Measurements from ENCODE around the gene SLC25A21.

SLC25A21 gene

DNA sequence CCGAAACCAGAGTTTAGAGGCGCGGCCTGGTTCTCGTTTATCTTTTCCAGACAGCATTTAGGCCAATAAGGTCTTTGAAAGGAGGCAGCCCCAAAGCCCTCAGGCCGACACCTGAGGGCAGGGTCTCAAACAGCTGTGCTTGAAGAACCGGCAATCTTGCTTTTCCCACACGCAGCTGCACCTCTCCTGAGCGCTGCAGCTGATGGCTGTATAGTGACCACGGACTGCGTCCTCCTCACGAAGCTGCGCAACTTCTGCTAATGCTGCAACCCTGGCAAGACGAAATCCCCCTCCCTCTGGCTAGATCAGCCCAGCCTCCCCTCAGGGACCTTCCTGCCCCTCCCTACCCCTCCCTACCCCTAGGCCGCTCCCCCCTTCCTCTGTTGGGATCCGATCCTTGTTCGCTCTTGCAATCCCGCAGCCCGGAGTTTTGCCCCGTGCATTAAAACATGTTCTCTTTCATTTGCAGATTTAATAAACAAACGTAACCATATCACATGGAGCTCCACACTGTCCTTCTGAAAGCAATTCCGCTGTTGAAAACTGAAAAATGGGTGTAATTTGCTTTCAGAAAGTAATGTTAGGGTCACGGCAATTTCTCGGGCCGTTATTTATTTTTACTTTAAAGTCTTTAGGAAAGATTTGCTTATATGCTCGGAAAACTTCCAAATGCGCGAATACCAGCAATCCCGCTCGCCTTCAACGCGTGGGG, 515.6 kb downstream of the SLC25A21 start:
- Histone ChIP-seq H3K14ac (ENCODE audit: low read length) (no peak overlapping the region), H3K4me3 (ENCODE audit: low read length in 2 of 2) (no peak overlapping the region), H3K27me3 (ENCODE audit: control insufficient read depth in 3 of 3, insufficient read depth in 3 of 3, low read depth in 1 of 3, low read length in 3 of 3) (peaks cover 64 to 100% (median 94%) of the 10 kb centered on the region in 3 experiments), H2BK120ac (ENCODE audit: low read depth, low read length) (no peak overlapping the region), H3K4me1 (ENCODE audit: control insufficient read depth in 2 of 2, insufficient read depth in 1 of 2, low read depth in 1 of 2, low read length in 2 of 2) (peaks cover 3 to 13% of the 10 kb centered on the region in 2 donors), H3K9me3 (replicated peaks in 1 of 2; ENCODE audit: control insufficient read depth in 2 of 2, insufficient read depth in 1 of 2, low read depth in 1 of 2, low read length in 2 of 2) (peaks cover 2 to 5% of the 10 kb centered on the region in 2 donors), H3K27ac (replicated peaks; ENCODE audit: low read length) (no peak overlapping the region), H3K4ac (ENCODE audit: low read length) (no peak overlapping the region), H3K79me1 (ENCODE audit: low read depth, low read length) (no peaks in the 10 kb centered on the region), H2BK15ac (ENCODE audit: low read length) (no peak overlapping the region), H3K4me2 (ENCODE audit: insufficient read depth, low read length, poor library complexity, severe bottlenecking) (no peak overlapping the region), H3K18ac (ENCODE audit: low read length) (no peak overlapping the region), H2BK5ac (ENCODE audit: low read length) (no peak overlapping the region), H3K9ac (ENCODE audit: low read depth, low read length, poor library complexity) (no peak overlapping the region), H3K36me3 (replicated peaks in 1 of 2; ENCODE audit: control insufficient read depth in 2 of 2, insufficient read depth in 2 of 2, low read length in 2 of 2) (no peaks in the 10 kb centered on the region), H3K23ac (ENCODE audit: low read depth, low read length, poor library complexity) (peak overlapping the region; percentile 56), H4K8ac (ENCODE audit: low read depth, low read length) (no peak overlapping the region), H2BK12ac (ENCODE audit: low read length) (no peak overlapping the region), H2AFZ (ENCODE audit: low read length) (peak overlapping the region; percentile 90), H2AK5ac (ENCODE audit: low read depth, low read length) (no peak overlapping the region), H4K91ac (ENCODE audit: low read depth, low read length, poor library complexity) (no peak overlapping the region)
- no CpG with 5 or more reads among the region's 31 CpGs for WGBS, 2 donors (ENCODE audit: extremely low coverage in 2 of 2, insufficient read length in 2 of 2, insufficient replicate concordance in 1 of 2)
- DNase-seq (ENCODE audit: low spot score), result no peak

GRCh38 chr14:36655963-36656686, 516.3 kb downstream of the SLC25A21 start:
- Histone ChIP-seq H3K79me1 (ENCODE audit: low read depth, low read length) (no peaks in the 10 kb centered on the region), H3K36me3 (replicated peaks in 1 of 2; ENCODE audit: control insufficient read depth in 2 of 2, insufficient read depth in 2 of 2, low read length in 2 of 2) (no peaks in the 10 kb centered on the region), H4K91ac (ENCODE audit: low read depth, low read length, poor library complexity) (no peak overlapping the region), H3K18ac (ENCODE audit: low read length) (peak overlapping the region; percentile 50), H2AFZ (ENCODE audit: low read length) (peak overlapping the region; percentile 90), H3K9ac (ENCODE audit: low read depth, low read length, poor library complexity) (peak overlapping the region; percentile 7), H2BK12ac (ENCODE audit: low read length) (no peak overlapping the region), H3K4ac (ENCODE audit: low read length) (no peak overlapping the region), H3K4me1 (ENCODE audit: control insufficient read depth in 2 of 2, insufficient read depth in 1 of 2, low read depth in 1 of 2, low read length in 2 of 2) (peaks cover 0 to 8% of the 10 kb centered on the region in 2 donors), H3K9me3 (replicated peaks in 1 of 2; ENCODE audit: control insufficient read depth in 2 of 2, insufficient read depth in 1 of 2, low read depth in 1 of 2, low read length in 2 of 2) (peaks cover 2 to 5% of the 10 kb centered on the region in 2 donors), H3K27me3 (ENCODE audit: control insufficient read depth in 3 of 3, insufficient read depth in 3 of 3, low read depth in 1 of 3, low read length in 3 of 3) (peaks cover 60 to 100% (median 95%) of the 10 kb centered on the region in 3 experiments), H3K14ac (ENCODE audit: low read length) (no peak overlapping the region), H4K8ac (ENCODE audit: low read depth, low read length) (no peak overlapping the region), H2BK5ac (ENCODE audit: low read length) (no peak overlapping the region), H3K23ac (ENCODE audit: low read depth, low read length, poor library complexity) (no peak overlapping the region), H2BK120ac (ENCODE audit: low read depth, low read length) (no peak overlapping the region), H2BK15ac (ENCODE audit: low read length) (no peak overlapping the region), H3K4me2 (ENCODE audit: insufficient read depth, low read length, poor library complexity, severe bottlenecking) (peak overlapping the region; percentile 60), H2AK5ac (ENCODE audit: low read depth, low read length) (no peak overlapping the region), H3K27ac (replicated peaks; ENCODE audit: low read length) (no peak overlapping the region), H3K4me3 (ENCODE audit: low read length in 2 of 2) (peak overlapping the region; percentile 19 to 51)
- no CpG with 5 or more reads among the region's 48 CpGs for WGBS, 2 donors (ENCODE audit: extremely low coverage in 2 of 2, insufficient read length in 2 of 2, insufficient replicate concordance in 1 of 2)
- no peak for DNase-seq (ENCODE audit: low spot score)

- Histone ChIP-seq H3K79me1 (ENCODE audit: low read depth, low read length) (no peaks in the 10 kb centered on the region), H3K14ac (ENCODE audit: low read length) (no peak overlapping the region), H3K27me3 (ENCODE audit: control insufficient read depth in 3 of 3, insufficient read depth in 3 of 3, low read depth in 1 of 3, low read length in 3 of 3) (peaks cover 57 to 100% (median 94%) of the 10 kb centered on the region in 3 experiments), H4K91ac (ENCODE audit: low read depth, low read length, poor library complexity) (no peak overlapping the region), H3K4ac (ENCODE audit: low read length) (no peak overlapping the region), H3K9me3 (replicated peaks in 1 of 2; ENCODE audit: control insufficient read depth in 2 of 2, insufficient read depth in 1 of 2, low read depth in 1 of 2, low read length in 2 of 2) (peaks cover 2 to 5% of the 10 kb centered on the region in 2 donors), H3K18ac (ENCODE audit: low read length) (no peak overlapping the region), H2BK12ac (ENCODE audit: low read length) (no peak overlapping the region), H2AK5ac (ENCODE audit: low read depth, low read length) (no peak overlapping the region), H4K8ac (ENCODE audit: low read depth, low read length) (no peak overlapping the region), H2BK120ac (ENCODE audit: low read depth, low read length) (no peak overlapping the region), H3K4me2 (ENCODE audit: insufficient read depth, low read length, poor library complexity, severe bottlenecking) (no peak overlapping the region), H3K9ac (ENCODE audit: low read depth, low read length, poor library complexity) (no peak overlapping the region), H3K23ac (ENCODE audit: low read depth, low read length, poor library complexity) (no peak overlapping the region), H3K36me3 (replicated peaks in 1 of 2; ENCODE audit: control insufficient read depth in 2 of 2, insufficient read depth in 2 of 2, low read length in 2 of 2) (no peaks in the 10 kb centered on the region), H3K4me1 (ENCODE audit: control insufficient read depth in 2 of 2, insufficient read depth in 1 of 2, low read depth in 1 of 2, low read length in 2 of 2) (peaks cover 0 to 7% of the 10 kb centered on the region in 2 donors), H3K27ac (replicated peaks; ENCODE audit: low read length) (no peak overlapping the region), H2BK15ac (ENCODE audit: low read length) (no peak overlapping the region), H2BK5ac (ENCODE audit: low read length) (no peak overlapping the region), H3K4me3 (ENCODE audit: low read length in 2 of 2) (no peak overlapping the region), H2AFZ (ENCODE audit: low read length) (peak overlapping the region; percentile 90)
- DNase-seq (ENCODE audit: low spot score), result no peak
- WGBS, 2 donors (ENCODE audit: extremely low coverage in 2 of 2, insufficient read length in 2 of 2, insufficient replicate concordance in 1 of 2), result no CpG with 5 or more reads among the region's 11 CpGs
Measured at GRCh38 chr14:36655571-36655962, 516.8 kb downstream of the SLC25A21 start.

DNA sequence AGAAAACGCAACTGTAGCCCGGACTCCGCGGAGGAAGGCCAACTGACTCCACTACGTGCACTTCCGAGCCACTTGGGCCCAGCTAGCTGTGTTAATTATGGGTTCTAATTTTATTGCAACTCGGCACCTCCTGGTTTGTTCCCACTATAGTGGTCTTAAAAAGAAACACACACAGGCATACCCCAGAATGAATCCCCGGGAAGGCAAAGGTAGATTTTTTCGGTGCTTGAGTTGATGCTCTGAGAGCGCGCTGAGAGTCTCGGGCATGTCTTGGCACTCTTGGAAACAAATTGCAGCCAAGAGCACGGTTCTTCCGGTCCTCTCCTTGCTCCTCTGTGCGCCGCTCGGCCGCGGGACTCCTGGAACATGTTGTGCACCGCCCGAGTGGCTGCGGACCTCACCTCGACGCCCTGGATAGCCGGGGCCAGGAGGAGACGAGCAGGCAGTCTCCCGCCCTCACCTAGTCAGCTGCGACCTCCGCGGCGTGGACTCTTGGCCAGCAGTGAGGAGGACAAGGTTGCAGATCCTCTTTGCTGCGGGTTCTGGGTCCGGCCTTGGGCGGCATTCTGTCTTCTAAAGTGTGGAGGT, 517.5 kb downstream of the SLC25A21 start:
- WGBS, 2 donors (ENCODE audit: extremely low coverage in 2 of 2, insufficient read length in 2 of 2, insufficient replicate concordance in 1 of 2), result no CpG with 5 or more reads among the region's 34 CpGs
- H4K91ac ChIP-seq (ENCODE audit: low read depth, low read length, poor library complexity), result no peak overlapping the region
- no peak overlapping the region for H3K4me3 ChIP-seq (ENCODE audit: low read length in 2 of 2)
- H2AFZ ChIP-seq (ENCODE audit: low read length), result peak overlapping the region; percentile 51
- peaks cover 0 to 7% of the 10 kb centered on the region in 2 donors for H3K4me1 ChIP-seq (ENCODE audit: control insufficient read depth in 2 of 2, insufficient read depth in 1 of 2, low read depth in 1 of 2, low read length in 2 of 2)
- no peaks in the 10 kb centered on the region for H3K79me1 ChIP-seq (ENCODE audit: low read depth, low read length)
- no peak overlapping the region for H2BK120ac ChIP-seq (ENCODE audit: low read depth, low read length)
- H3K4me2 ChIP-seq (ENCODE audit: insufficient read depth, low read length, poor library complexity, severe bottlenecking), result no peak overlapping the region
- H3K14ac ChIP-seq (ENCODE audit: low read length), result no peak overlapping the region
- no peak overlapping the region for H2BK12ac ChIP-seq (ENCODE audit: low read length)
- no peak overlapping the region for H4K8ac ChIP-seq (ENCODE audit: low read depth, low read length)
- no peak overlapping the region for H3K9ac ChIP-seq (ENCODE audit: low read depth, low read length, poor library complexity)
- no peak overlapping the region for H3K23ac ChIP-seq (ENCODE audit: low read depth, low read length, poor library complexity)
- H2AK5ac ChIP-seq (ENCODE audit: low read depth, low read length), result no peak overlapping the region
- peaks cover 2 to 5% of the 10 kb centered on the region in 2 donors for H3K9me3 ChIP-seq (replicated peaks in 1 of 2; ENCODE audit: control insufficient read depth in 2 of 2, insufficient read depth in 1 of 2, low read depth in 1 of 2, low read length in 2 of 2)
- no peak overlapping the region for H3K27ac ChIP-seq (replicated peaks; ENCODE audit: low read length)
- H3K4ac ChIP-seq (ENCODE audit: low read length), result no peak overlapping the region
- H3K36me3 ChIP-seq (replicated peaks in 1 of 2; ENCODE audit: control insufficient read depth in 2 of 2, insufficient read depth in 2 of 2, low read length in 2 of 2), result no peaks in the 10 kb centered on the region
- H3K18ac ChIP-seq (ENCODE audit: low read length), result peak overlapping the region; percentile 51
- no peak for DNase-seq (ENCODE audit: low spot score)
- no peak overlapping the region for H2BK15ac ChIP-seq (ENCODE audit: low read length)
- no peak overlapping the region for H2BK5ac ChIP-seq (ENCODE audit: low read length)
- H3K27me3 ChIP-seq (ENCODE audit: control insufficient read depth in 3 of 3, insufficient read depth in 3 of 3, low read depth in 1 of 3, low read length in 3 of 3), result peaks cover 54 to 100% (median 93%) of the 10 kb centered on the region in 3 experiments

Measured in neuronal stem cell (in vitro differentiated cells).